Measurements from ENCODE around the gene HTRA3.

DNA sequence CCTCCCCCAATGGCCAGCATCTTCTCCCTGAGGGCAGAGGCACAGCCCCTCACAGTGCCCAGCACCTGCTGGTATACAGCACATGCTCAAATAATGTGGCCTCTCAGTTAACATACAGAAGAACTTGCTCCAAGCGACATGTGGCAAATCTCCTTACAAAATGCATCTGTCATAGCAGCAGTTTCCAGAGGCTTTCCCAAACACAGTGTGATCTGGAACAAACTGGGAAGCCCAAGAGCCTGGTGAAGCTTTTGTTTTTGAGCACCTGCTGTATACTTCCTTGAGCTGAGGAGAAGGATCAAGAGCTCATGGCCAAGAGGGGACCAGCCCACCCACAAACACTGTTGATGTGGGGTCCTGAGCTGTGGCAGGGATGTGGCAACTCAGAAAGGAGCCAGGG is 34.8 kb upstream of the HTRA3 start:
- TF ChIP-seq POLR2A (IDR thresholded peaks at IDR 0.05) (no peak), EP300 (IDR thresholded peaks at IDR 0.05) (no peak), POLR2AphosphoS5 (IDR thresholded peaks at IDR 0.05) (no peak)
- TF ChIP-seq, protein P1, sequence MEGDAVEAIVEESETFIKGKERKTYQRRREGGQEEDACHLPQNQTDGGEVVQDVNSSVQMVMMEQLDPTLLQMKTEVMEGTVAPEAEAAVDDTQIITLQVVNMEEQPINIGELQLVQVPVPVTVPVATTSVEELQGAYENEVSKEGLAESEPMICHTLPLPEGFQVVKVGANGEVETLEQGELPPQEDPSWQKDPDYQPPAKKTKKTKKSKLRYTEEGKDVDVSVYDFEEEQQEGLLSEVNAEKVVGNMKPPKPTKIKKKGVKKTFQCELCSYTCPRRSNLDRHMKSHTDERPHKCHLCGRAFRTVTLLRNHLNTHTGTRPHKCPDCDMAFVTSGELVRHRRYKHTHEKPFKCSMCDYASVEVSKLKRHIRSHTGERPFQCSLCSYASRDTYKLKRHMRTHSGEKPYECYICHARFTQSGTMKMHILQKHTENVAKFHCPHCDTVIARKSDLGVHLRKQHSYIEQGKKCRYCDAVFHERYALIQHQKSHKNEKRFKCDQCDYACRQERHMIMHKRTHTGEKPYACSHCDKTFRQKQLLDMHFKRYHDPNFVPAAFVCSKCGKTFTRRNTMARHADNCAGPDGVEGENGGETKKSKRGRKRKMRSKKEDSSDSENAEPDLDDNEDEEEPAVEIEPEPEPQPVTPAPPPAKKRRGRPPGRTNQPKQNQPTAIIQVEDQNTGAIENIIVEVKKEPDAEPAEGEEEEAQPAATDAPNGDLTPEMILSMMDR (IDR thresholded peaks at IDR 0.05) = no peak

All from suprapubic skin (tissue), 4 donors.